Natural killer cell (primary cell): ENCODE results near the gene CHTOP. TPM values are rescaled to one million over a fixed set of nuclear protein-coding genes. Genes with fewer than 3 reads are reported as not detected.
"Not testable (repeated sequence)": the region's sequence is repeated elsewhere in the genome, so short reads cannot be mapped to it uniquely, and the experiment has no call there.

ENCODE experiments used
- ATAC-seq, 3 donors: fragments of 150-1000 bp in 2 of 3; fragments of 200-7000 bp in 1 of 3; cut with Tn5 transposase; 1 replicate in 1 of 3; 2 replicates in 2 of 3; pipeline ENCODE4 v1.10.0; 2021; ENCODE audit warnings: mild to moderate bottlenecking in 2 of 3, moderate library complexity in 2 of 3
- DNase-seq, 2 donors: peaks; one replicate each; pipeline versions ENCODE4 v3.0.0 to v3.0.0-alpha.2; 2013 to 2021; ENCODE audit warnings: mixed read lengths in 1 of 2
- H3K27ac ChIP-seq: one replicate; pipeline ENCODE4 v1.5.1; 2013; ENCODE audit warnings: mild to moderate bottlenecking, low read length
- H3K27me3 ChIP-seq: one replicate; pipeline ENCODE4 v1.6.1; 2013; ENCODE audit warnings: low read length; ENCODE audit not compliant: control insufficient read depth, insufficient read depth
- H3K36me3 ChIP-seq: one replicate; pipeline ENCODE4 v1.6.1; 2013; ENCODE audit warnings: low read length; ENCODE audit not compliant: control insufficient read depth, insufficient read depth
- H3K4me1 ChIP-seq: one replicate; pipeline ENCODE4 v1.6.1; 2013; ENCODE audit warnings: low read length; ENCODE audit not compliant: control insufficient read depth, insufficient read depth
- H3K4me3 ChIP-seq: one replicate; pipeline ENCODE4 v1.5.1; 2013; ENCODE audit warnings: low read length
- H3K9me3 ChIP-seq: one replicate; pipeline ENCODE4 v1.6.1; 2013; ENCODE audit warnings: low read length; ENCODE audit not compliant: control insufficient read depth, insufficient read depth
- H3K27ac Mint-ChIP-seq, 2 donors: one replicate each; pipeline ENCODE4 v1.8.0; 2022; ENCODE audit warnings: mild to moderate bottlenecking in 2 of 2, mixed read lengths in 2 of 2, moderate library complexity in 1 of 2
- H3K27me3 Mint-ChIP-seq, 2 donors: one replicate each; pipeline ENCODE4 v1.8.0; 2022; ENCODE audit warnings: low read depth in 2 of 2, mixed read lengths in 2 of 2
- H3K36me3 Mint-ChIP-seq: one replicate; pipeline ENCODE4 v1.8.0; 2022; ENCODE audit warnings: mixed read lengths
- H3K4me1 Mint-ChIP-seq, 2 donors: one replicate each; pipeline ENCODE4 v1.8.0; 2022; ENCODE audit warnings: mixed read lengths in 2 of 2
- H3K4me3 Mint-ChIP-seq: one replicate; pipeline ENCODE4 v1.8.0; 2022; ENCODE audit warnings: mild to moderate bottlenecking, moderate library complexity, mixed read lengths
- H3K9me3 Mint-ChIP-seq, 2 donors: one replicate each; pipeline ENCODE4 v1.8.0; 2022; ENCODE audit warnings: mixed read lengths in 2 of 2
- CTCF ChIP-seq: fragments of 200-600 bp; IDR thresholded peaks from one replicate; pipeline ENCODE4 v1.8.0; 2022; ENCODE audit warnings: antibody characterized with exemption
- WGBS: methylation state at CpG from one replicate; pipeline ENCODE4 v1.1.7; 2013; ENCODE audit warnings: missing lambda C conversion rate; ENCODE audit not compliant: insufficient coverage; 5-methylcytosine and 5-hydroxymethylcytosine counted together
- intact Hi-C: fragments of 100-400 bp; cut with micrococcal nuclease; formaldehyde crosslinking; loops from one replicate; pipeline ENCODE4 v1.14.2; 2022
- total RNA-seq, 4 donors: library from RNA; stranded (reverse); fragments of 120-200 nt in 1 of 4; gene quantifications; one replicate each; pipeline versions ENCODE4 v1.2.3 to v1.2.4, GENCODE V29; 2013 to 2022

The CHTOP gene
- total RNA-seq, 3 donors from 2014 or later (not counting 1 experiment from before 2014, with no cell fraction given) = 94.7 to 110 (median 106) TPM

GRCh38 chr1:153661111-153661708 is 27.3 kb downstream of the CHTOP start:
- Mint-ChIP-seq H3K4me3 (peak overlapping the region; percentile 74), H3K9me3 (no peaks in the 10 kb centered on the region), H3K36me3 (no peaks in the 10 kb centered on the region), H3K27ac (peak overlapping the region; percentile 20 to 67), H3K4me1 (peaks cover 7 to 13% of the 10 kb centered on the region in 2 donors), H3K27me3 (no peaks in the 10 kb centered on the region)
- no peaks in the 10 kb centered on the region for H3K27me3 ChIP-seq
- no peak for TF ChIP-seq CTCF
- ATAC-seq (no peak), DNase-seq (no peak)
- WGBS = 87% methylated on average over 9 of the region's 9 CpGs
- peaks cover 18% of the 10 kb centered on the region for H3K4me1 ChIP-seq
- peaks cover 57% of the 10 kb centered on the region for H3K36me3 ChIP-seq
- H3K4me3 ChIP-seq = no peak overlapping the region
- intact Hi-C loops = no loop called here
- H3K9me3 ChIP-seq = no peaks in the 10 kb centered on the region
- H3K27ac ChIP-seq = no peak overlapping the region

DNA sequence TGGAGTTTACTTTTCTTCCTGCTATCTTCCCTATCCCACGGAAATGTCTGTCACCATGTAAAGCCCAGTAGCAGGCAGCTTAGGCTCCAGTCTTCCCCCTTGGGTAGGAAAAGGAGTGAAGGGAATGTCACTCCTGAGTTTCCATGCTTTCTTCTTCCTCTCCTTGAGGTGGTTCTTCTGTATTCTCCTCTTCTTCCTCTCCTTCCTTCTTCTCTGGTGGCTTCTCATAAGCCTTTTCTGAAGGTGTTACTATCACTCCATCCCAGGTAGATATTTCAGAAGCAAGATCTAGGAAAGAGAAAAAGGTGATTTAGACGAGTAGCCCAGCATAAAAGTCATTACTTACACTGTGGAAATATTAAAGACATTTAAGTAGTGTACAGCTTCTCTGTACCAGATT is 28.4 kb downstream of the CHTOP start:
- peaks cover 68% of the 10 kb centered on the region for H3K36me3 ChIP-seq
- intact Hi-C loops = no loop called here
- peaks cover 18% of the 10 kb centered on the region for H3K4me1 ChIP-seq
- Mint-ChIP-seq H3K27ac (peak overlapping the region in 1 of 2 donors; percentile 20), H3K36me3 (no peaks in the 10 kb centered on the region), H3K27me3 (no peaks in the 10 kb centered on the region), H3K4me1 (peaks cover 7 to 13% of the 10 kb centered on the region in 2 donors), H3K4me3 (no peak overlapping the region), H3K9me3 (no peaks in the 10 kb centered on the region)
- no peak for TF ChIP-seq CTCF
- WGBS = no CpG with 5 or more reads among the region's 2 CpGs
- H3K27ac ChIP-seq = no peak overlapping the region
- H3K4me3 ChIP-seq = no peak overlapping the region
- ATAC-seq (no peak), DNase-seq (no peak)
- H3K9me3 ChIP-seq = no peaks in the 10 kb centered on the region
- no peaks in the 10 kb centered on the region for H3K27me3 ChIP-seq

DNA sequence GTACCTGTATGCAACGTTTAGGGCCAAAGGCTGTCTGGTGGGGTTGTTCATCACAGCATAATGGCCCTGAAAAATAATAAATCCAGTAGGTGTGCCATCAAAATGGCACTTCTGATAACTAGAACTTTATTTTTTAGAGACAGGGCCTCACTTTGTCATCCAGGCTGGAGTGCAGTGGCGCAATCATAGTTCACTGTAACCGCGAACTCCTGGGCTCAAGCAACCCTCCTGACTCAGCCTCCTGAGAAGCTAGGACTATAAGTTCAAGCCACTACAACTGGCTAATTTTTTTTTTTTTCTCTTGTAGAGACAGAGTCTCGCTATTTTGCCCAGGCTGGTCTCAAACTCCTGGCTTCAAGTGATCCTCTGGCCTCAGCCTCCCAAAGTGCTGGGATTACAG is 29.3 kb downstream of the CHTOP start:
- peaks cover 77% of the 10 kb centered on the region for H3K36me3 ChIP-seq
- H3K36me3 Mint-ChIP-seq = peaks cover 9% of the 10 kb centered on the region
- H3K27me3 ChIP-seq = no peaks in the 10 kb centered on the region
- no peak overlapping the region for H3K4me3 ChIP-seq
- TF ChIP-seq CTCF = no peak
- H3K9me3 ChIP-seq = no peaks in the 10 kb centered on the region
- WGBS = 93% methylated on average over 5 of the region's 5 CpGs
- H3K27ac ChIP-seq = no peak overlapping the region
- peaks cover 13% of the 10 kb centered on the region for H3K4me1 ChIP-seq
- DNase-seq = no peak
- H3K4me3 Mint-ChIP-seq = no peak overlapping the region
- intact Hi-C loops = no loop called here
- peaks cover 13 to 14% of the 10 kb centered on the region in 2 donors for H3K4me1 Mint-ChIP-seq
- H3K27ac Mint-ChIP-seq = no peak overlapping the region
- H3K9me3 Mint-ChIP-seq = no peaks in the 10 kb centered on the region
- no peak for ATAC-seq
- no peaks in the 10 kb centered on the region for H3K27me3 Mint-ChIP-seq

DNA sequence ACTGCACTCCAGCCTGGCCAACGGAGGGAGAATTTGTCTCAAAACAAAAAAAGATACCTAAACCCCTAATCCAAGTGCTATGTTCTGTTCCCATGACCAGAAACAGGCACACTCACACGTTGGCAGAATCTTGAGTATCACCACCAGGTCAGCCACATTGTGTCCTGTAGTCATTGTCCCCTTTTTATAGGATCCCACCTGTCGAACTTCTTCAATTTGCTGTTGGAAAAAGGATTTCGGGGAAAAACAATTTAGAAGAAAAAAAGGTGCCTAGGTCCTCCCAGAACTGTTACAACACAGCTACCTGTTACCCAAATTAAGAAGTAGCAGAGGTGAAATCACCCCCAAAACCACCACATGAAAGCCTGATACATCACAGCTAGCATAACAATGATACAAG is 33.6 kb downstream of the CHTOP start:
- ATAC-seq (no peak), DNase-seq (no peak)
- intact Hi-C loops = no loop called here
- Histone ChIP-seq H3K36me3 (peaks cover 72% of the 10 kb centered on the region), H3K27me3 (no peaks in the 10 kb centered on the region), H3K9me3 (no peaks in the 10 kb centered on the region), H3K27ac (no peak overlapping the region), H3K4me3 (no peak overlapping the region), H3K4me1 (peaks cover 20% of the 10 kb centered on the region)
- WGBS = 99% methylated on average over 4 of the region's 4 CpGs
- H3K27ac Mint-ChIP-seq = peak overlapping the region in 1 of 2 donors; percentile 23
- no peaks in the 10 kb centered on the region for H3K27me3 Mint-ChIP-seq
- H3K4me1 Mint-ChIP-seq = peaks cover 8 to 10% of the 10 kb centered on the region in 2 donors
- H3K4me3 Mint-ChIP-seq = no peak overlapping the region
- H3K36me3 Mint-ChIP-seq = peaks cover 11% of the 10 kb centered on the region
- no peaks in the 10 kb centered on the region for H3K9me3 Mint-ChIP-seq
- no peak for TF ChIP-seq CTCF

DNA sequence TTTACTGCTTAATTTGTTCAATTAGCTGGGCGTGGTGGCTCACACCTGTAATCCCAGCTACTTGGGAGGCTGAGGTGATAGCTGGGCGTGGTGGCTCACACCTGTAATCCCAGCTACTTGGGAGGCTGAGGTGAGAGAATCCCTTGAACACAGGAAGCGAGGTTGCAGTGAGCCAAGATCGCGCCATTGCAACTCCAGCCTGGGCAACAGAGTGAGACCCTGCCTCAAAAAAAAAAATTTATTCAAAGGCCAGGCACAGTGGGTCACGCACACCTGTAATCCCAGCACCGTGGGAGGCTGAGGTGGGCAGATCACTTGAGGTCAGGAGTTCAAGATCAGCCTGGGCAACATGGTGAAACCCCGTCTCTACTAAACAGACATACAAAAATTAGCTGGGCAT is 34.8 kb downstream of the CHTOP start:
- Mint-ChIP-seq H3K27ac (peak overlapping the region in 1 of 2 donors; percentile 23), H3K36me3 (peaks cover 11% of the 10 kb centered on the region)
- H3K9me3 Mint-ChIP-seq, DNase-seq, H3K4me3 ChIP-seq, H3K27me3 Mint-ChIP-seq, H3K4me1 Mint-ChIP-seq, H3K27me3 ChIP-seq, intact Hi-C loops, H3K9me3 ChIP-seq, H3K4me3 Mint-ChIP-seq, H3K27ac ChIP-seq, ATAC-seq: not testable (repeated sequence)
- Histone ChIP-seq H3K4me1 (peaks cover 20% of the 10 kb centered on the region), H3K36me3 (peaks cover 60% of the 10 kb centered on the region)
- 98% methylated on average over 8 of the region's 8 CpGs for WGBS
